Activated CD8-positive, alpha-beta memory T cell treated with anti-CD3 and anti-CD28 coated beads, Interleukin-2, amount 50 U/mL, for 1 hour (primary cell): ENCODE measurements around the gene SNED1.
A peak's percentile ranks its signal among the peaks of the same experiment; 100 is the strongest.

Source experiments
- DNase-seq: peaks from one replicate; pipeline ENCODE4 v3.0.0-alpha.2; 2020; ENCODE audit errors: extremely low read depth

SNED1 gene

GRCh38 chr2:241006412-241006811 is 8.0 kb downstream of the SNED1 start:
- DNase-seq = no peak

- no peak for DNase-seq
Observed at GRCh38 chr2:241007111-241007510, 8.7 kb downstream of the SNED1 start.

GRCh38 chr2:241007880-241008710 is 9.7 kb downstream of the SNED1 start:
- no peak for DNase-seq

- DNase-seq = no peak
Observed at GRCh38 chr2:241008711-241009121, 10.3 kb downstream of the SNED1 start.

- no peak for DNase-seq
Observed at GRCh38 chr2:241009191-241009590, 10.8 kb downstream of the SNED1 start.

GRCh38 chr2:241009601-241010530 is 11.4 kb downstream of the SNED1 start:
- peak; percentile 44 for DNase-seq

- DNase-seq = no peak
Observed at GRCh38 chr2:241010531-241011295, 12.3 kb downstream of the SNED1 start.

- DNase-seq = no peak
Observed at GRCh38 chr2:241011296-241011600, 12.8 kb downstream of the SNED1 start.

GRCh38 chr2:241011751-241012510 is 13.5 kb downstream of the SNED1 start:
- peak; percentile 60 for DNase-seq

GRCh38 chr2:241014224-241014623 is 15.8 kb downstream of the SNED1 start:
- DNase-seq = no peak

- DNase-seq = no peak
Observed at GRCh38 chr2:241014764-241015163, 16.3 kb downstream of the SNED1 start.

GRCh38 chr2:241015439-241015838 is 17.0 kb downstream of the SNED1 start:
- no peak for DNase-seq

- DNase-seq = no peak
Observed at GRCh38 chr2:241017228-241017940, 19.0 kb downstream of the SNED1 start.

GRCh38 chr2:241018051-241018891 is 19.9 kb downstream of the SNED1 start:
- DNase-seq = no peak

- DNase-seq = no peak
Observed at GRCh38 chr2:241019441-241020139, 21.2 kb downstream of the SNED1 start.

- no peak for DNase-seq
Observed at GRCh38 chr2:241020201-241020600, 21.8 kb downstream of the SNED1 start.

- no peak for DNase-seq
Observed at GRCh38 chr2:241020629-241021190, 22.3 kb downstream of the SNED1 start.

- no peak for DNase-seq
Observed at GRCh38 chr2:241025639-241026038, 27.2 kb downstream of the SNED1 start.
